ENCODE results near the gene ABCA1.

The ABCA1 gene

GRCh38 chr9:104851546-104851920 is 76.4 kb downstream of the ABCA1 start:
- TF ChIP-seq, protein P1, sequence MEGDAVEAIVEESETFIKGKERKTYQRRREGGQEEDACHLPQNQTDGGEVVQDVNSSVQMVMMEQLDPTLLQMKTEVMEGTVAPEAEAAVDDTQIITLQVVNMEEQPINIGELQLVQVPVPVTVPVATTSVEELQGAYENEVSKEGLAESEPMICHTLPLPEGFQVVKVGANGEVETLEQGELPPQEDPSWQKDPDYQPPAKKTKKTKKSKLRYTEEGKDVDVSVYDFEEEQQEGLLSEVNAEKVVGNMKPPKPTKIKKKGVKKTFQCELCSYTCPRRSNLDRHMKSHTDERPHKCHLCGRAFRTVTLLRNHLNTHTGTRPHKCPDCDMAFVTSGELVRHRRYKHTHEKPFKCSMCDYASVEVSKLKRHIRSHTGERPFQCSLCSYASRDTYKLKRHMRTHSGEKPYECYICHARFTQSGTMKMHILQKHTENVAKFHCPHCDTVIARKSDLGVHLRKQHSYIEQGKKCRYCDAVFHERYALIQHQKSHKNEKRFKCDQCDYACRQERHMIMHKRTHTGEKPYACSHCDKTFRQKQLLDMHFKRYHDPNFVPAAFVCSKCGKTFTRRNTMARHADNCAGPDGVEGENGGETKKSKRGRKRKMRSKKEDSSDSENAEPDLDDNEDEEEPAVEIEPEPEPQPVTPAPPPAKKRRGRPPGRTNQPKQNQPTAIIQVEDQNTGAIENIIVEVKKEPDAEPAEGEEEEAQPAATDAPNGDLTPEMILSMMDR (IDR thresholded peaks at IDR 0.05; ENCODE audit: low read depth, low read length, missing control alignments), result no peak
- H3K27ac ChIP-seq, result peak overlapping the region; percentile 6
- no peak for DNase-seq
- no peak overlapping the region for H3K4me3 ChIP-seq (ENCODE audit: low read depth, low read length)
- peaks cover 32% of the 10 kb centered on the region for H3K36me3 ChIP-seq (replicated peaks)
- no peaks in the 10 kb centered on the region for H3K27me3 ChIP-seq (replicated peaks)
- in situ Hi-C loops (cut with HindIII; ENCODE audit: low pct_ligation_motif_present, low sequenced_read_pairs), result no loop called here

DNA sequence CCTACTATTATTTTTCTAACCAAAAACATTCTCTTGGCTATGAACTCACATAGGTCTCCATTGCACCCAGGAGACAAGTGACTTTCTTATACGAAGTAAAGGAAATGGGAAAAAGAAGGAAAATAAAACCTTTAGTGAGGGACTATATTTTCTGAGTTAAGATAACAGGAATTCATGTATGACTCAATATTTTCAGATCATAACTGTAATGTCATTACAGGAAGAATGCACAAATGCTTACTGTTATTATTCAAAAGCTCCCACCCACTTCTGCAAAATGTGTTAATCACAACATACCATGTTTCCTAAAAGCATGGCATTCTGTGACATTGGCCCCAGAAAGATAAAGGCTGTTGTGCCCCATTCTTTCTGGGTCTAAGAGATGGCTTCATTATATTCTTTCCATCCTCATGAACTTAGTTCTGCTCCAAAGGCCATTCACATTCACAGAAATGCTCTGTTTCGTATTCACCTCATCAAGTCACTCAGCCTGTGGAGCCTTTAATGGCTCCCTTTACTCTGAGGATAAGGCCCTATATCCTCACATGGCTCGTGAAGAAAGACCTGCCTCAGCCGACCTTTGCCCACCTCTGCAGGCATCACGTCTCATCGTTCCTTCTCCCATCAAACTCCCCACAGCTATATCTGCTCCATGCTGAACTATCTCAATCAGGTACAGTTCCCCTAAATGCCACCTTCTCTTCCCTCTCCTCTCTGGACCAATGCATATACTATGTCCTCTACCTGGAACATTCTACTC is 77.0 kb downstream of the ABCA1 start:
- DNase-seq, result no peak
- Histone ChIP-seq H3K27ac (peak overlapping the region; percentile 37), H3K36me3 (replicated peaks) (peaks cover 26% of the 10 kb centered on the region), H3K4me3 (ENCODE audit: low read depth, low read length) (no peak overlapping the region), H3K27me3 (replicated peaks) (no peaks in the 10 kb centered on the region)
- TF ChIP-seq, protein P1 (IDR thresholded peaks at IDR 0.05; ENCODE audit: low read depth, low read length, missing control alignments), result no peak
- in situ Hi-C loops (cut with HindIII; ENCODE audit: low pct_ligation_motif_present, low sequenced_read_pairs), result no loop called here

DNA sequence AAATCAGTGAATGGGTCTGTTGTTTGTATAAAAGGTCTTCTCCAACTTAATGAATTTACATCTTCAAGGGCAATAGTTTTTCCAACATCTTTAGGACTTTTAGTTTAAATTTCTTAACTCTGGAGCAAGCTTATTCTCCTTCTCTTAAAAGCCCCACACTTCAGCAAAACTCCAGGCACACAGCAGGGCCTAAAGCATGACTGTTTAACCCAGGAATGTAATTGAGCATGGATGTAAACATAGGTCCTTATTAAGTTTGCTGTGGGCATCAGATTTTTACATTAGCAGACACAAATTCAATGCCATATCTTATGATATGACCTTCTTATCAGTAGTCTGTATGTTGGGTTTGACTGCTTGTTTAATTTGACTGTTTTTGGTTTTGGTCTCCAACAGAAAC is 78.9 kb downstream of the ABCA1 start:
- Histone ChIP-seq H3K27ac (no peak overlapping the region), H3K4me3 (ENCODE audit: low read depth, low read length) (no peak overlapping the region), H3K27me3 (replicated peaks) (no peaks in the 10 kb centered on the region), H3K36me3 (replicated peaks) (peaks cover 28% of the 10 kb centered on the region)
- TF ChIP-seq, protein P1 (IDR thresholded peaks at IDR 0.05; ENCODE audit: low read depth, low read length, missing control alignments), result no peak
- no peak for DNase-seq
- in situ Hi-C loops (cut with HindIII; ENCODE audit: low pct_ligation_motif_present, low sequenced_read_pairs), result no loop called here

- H3K4me3 ChIP-seq (ENCODE audit: low read depth, low read length), result no peak overlapping the region
- TF ChIP-seq, protein P1 (IDR thresholded peaks at IDR 0.05; ENCODE audit: low read depth, low read length, missing control alignments), result no peak
- no peak for DNase-seq
- in situ Hi-C loops (cut with HindIII; ENCODE audit: low pct_ligation_motif_present, low sequenced_read_pairs), result no loop called here
- peaks cover 35% of the 10 kb centered on the region for H3K36me3 ChIP-seq (replicated peaks)
- H3K27ac ChIP-seq, result no peak overlapping the region
- no peaks in the 10 kb centered on the region for H3K27me3 ChIP-seq (replicated peaks)
Observed at GRCh38 chr9:104844710-104845109, 83.2 kb downstream of the ABCA1 start.

GRCh38 chr9:104843644-104844240 is 84.2 kb downstream of the ABCA1 start:
- in situ Hi-C loops (cut with HindIII; ENCODE audit: low pct_ligation_motif_present, low sequenced_read_pairs), result no loop called here
- no peak for DNase-seq
- TF ChIP-seq, protein P1 (IDR thresholded peaks at IDR 0.05; ENCODE audit: low read depth, low read length, missing control alignments), result no peak
- Histone ChIP-seq H3K27me3 (replicated peaks) (no peaks in the 10 kb centered on the region), H3K4me3 (ENCODE audit: low read depth, low read length) (no peak overlapping the region), H3K27ac (no peak overlapping the region), H3K36me3 (replicated peaks) (peaks cover 43% of the 10 kb centered on the region)

Data from brain microvascular endothelial cell (primary cell).